ENCODE results near the gene RALGPS1.

RALGPS1 gene

GRCh38 chr9:127076860-127077643 lies 162.5 kb downstream of the RALGPS1 start:
- no peak for DNase-seq (ENCODE audit: low read depth in 2 of 2, low spot score in 1 of 2)

GRCh38 chr9:127077644-127077946 lies 163.0 kb downstream of the RALGPS1 start:
- DNase-seq (ENCODE audit: low read depth in 2 of 2, low spot score in 1 of 2) = no peak

GRCh38 chr9:127078336-127078735 lies 163.8 kb downstream of the RALGPS1 start:
- no peak for DNase-seq (ENCODE audit: low read depth in 2 of 2, low spot score in 1 of 2)

- DNase-seq (ENCODE audit: low read depth in 2 of 2, low spot score in 1 of 2) = no peak
Observed at GRCh38 chr9:127078988-127079387, 164.4 kb downstream of the RALGPS1 start.

- no peak for DNase-seq (ENCODE audit: low read depth in 2 of 2, low spot score in 1 of 2)
Observed at GRCh38 chr9:127079446-127080140, 165.0 kb downstream of the RALGPS1 start.

- no peak for DNase-seq (ENCODE audit: low read depth in 2 of 2, low spot score in 1 of 2)
Observed at GRCh38 chr9:127081250-127082185, 166.9 kb downstream of the RALGPS1 start.

GRCh38 chr9:127083138-127083980 lies 168.8 kb downstream of the RALGPS1 start:
- DNase-seq (ENCODE audit: low read depth in 2 of 2, low spot score in 1 of 2) = no peak

GRCh38 chr9:127084076-127085039 lies 169.8 kb downstream of the RALGPS1 start:
- DNase-seq (ENCODE audit: low read depth in 2 of 2, low spot score in 1 of 2) = no peak

GRCh38 chr9:127085186-127085585 lies 170.6 kb downstream of the RALGPS1 start:
- no peak for DNase-seq (ENCODE audit: low read depth in 2 of 2, low spot score in 1 of 2)

- no peak for DNase-seq (ENCODE audit: low read depth in 2 of 2, low spot score in 1 of 2)
Observed at GRCh38 chr9:127086771-127087170, 172.2 kb downstream of the RALGPS1 start.

GRCh38 chr9:127087411-127087810 lies 172.8 kb downstream of the RALGPS1 start:
- no peak for DNase-seq (ENCODE audit: low read depth in 2 of 2, low spot score in 1 of 2)

GRCh38 chr9:127087836-127088235 lies 173.3 kb downstream of the RALGPS1 start:
- no peak for DNase-seq (ENCODE audit: low read depth in 2 of 2, low spot score in 1 of 2)

- DNase-seq (ENCODE audit: low read depth in 2 of 2, low spot score in 1 of 2) = no peak
Observed at GRCh38 chr9:127088724-127089615, 174.4 kb downstream of the RALGPS1 start.

- DNase-seq (ENCODE audit: low read depth in 2 of 2, low spot score in 1 of 2) = no peak
Observed at GRCh38 chr9:127089631-127090081, 175.1 kb downstream of the RALGPS1 start.

- DNase-seq (ENCODE audit: low read depth in 2 of 2, low spot score in 1 of 2) = no peak
Observed at GRCh38 chr9:127090341-127090985, 175.9 kb downstream of the RALGPS1 start.

- DNase-seq (ENCODE audit: low read depth in 2 of 2, low spot score in 1 of 2) = no peak
Observed at GRCh38 chr9:127091526-127091925, 176.9 kb downstream of the RALGPS1 start.

- no peak for DNase-seq (ENCODE audit: low read depth in 2 of 2, low spot score in 1 of 2)
Observed at GRCh38 chr9:127092041-127092608, 177.5 kb downstream of the RALGPS1 start.

Data from stimulated activated CD8-positive, alpha-beta memory T cell treated with anti-CD3 and anti-CD28 coated beads, Interleukin-4, amount 100 ng/mL, for 1 hour (primary cell).